OCI-LY1 (cell line): ENCODE results near the gene S100Z.
"Not testable (repeated sequence)": the region's sequence is repeated elsewhere in the genome, so short reads cannot be mapped to it uniquely, and the experiment has no call there.

Experiments used
- H2AFZ ChIP-seq: fragments of 200-600 bp; sonication (generic), shearing (Covaris generic); 2 replicates; pipeline ENCODE4 v1.6.0; 2014; ENCODE audit warnings: antibody characterized with exemption, mild to moderate bottlenecking, low read length
- H3F3A ChIP-seq: fragments of 200-600 bp; sonication (generic), shearing (Covaris generic); 2 replicates; pipeline ENCODE4 v1.6.0; 2014; ENCODE audit warnings: mild to moderate bottlenecking, antibody characterized with exemption, low read length, moderate library complexity; ENCODE audit not compliant: insufficient read depth
- H3K27ac ChIP-seq: fragments of 200-600 bp; sonication (generic); 2 replicates; pipeline ENCODE4 v1.5.1; 2014; ENCODE audit warnings: low read length, mixed run types, mild to moderate bottlenecking, low read depth; ENCODE audit not compliant: poor library complexity, severe bottlenecking
- H3K27me3 ChIP-seq: fragments of 200-600 bp; sonication (generic); 2 replicates; pipeline ENCODE4 v1.6.0; 2014; ENCODE audit warnings: antibody characterized with exemption, mild to moderate bottlenecking, low read length, moderate library complexity; ENCODE audit not compliant: insufficient read depth
- H3K36me3 ChIP-seq: fragments of 200-600 bp; sonication (generic); 2 replicates; pipeline ENCODE4 v1.6.1; 2014; ENCODE audit warnings: mild to moderate bottlenecking, antibody characterized with exemption, low read length, moderate library complexity, mixed read lengths; ENCODE audit not compliant: insufficient read depth
- H3K4me1 ChIP-seq: fragments of 200-600 bp; sonication (generic); 2 replicates; pipeline ENCODE4 v1.5.1; 2014; ENCODE audit warnings: mild to moderate bottlenecking, low read length, moderate library complexity; ENCODE audit not compliant: insufficient read depth, severe bottlenecking
- H3K4me2 ChIP-seq: fragments of 200-600 bp; sonication (generic), shearing (Covaris generic); 2 replicates; pipeline ENCODE4 v1.6.1; 2014; ENCODE audit warnings: low read length
- H3K4me3 ChIP-seq: fragments of 200-600 bp; sonication (generic); 2 replicates; pipeline ENCODE4 v1.5.1; 2014; ENCODE audit warnings: low read length, low read depth, mild to moderate bottlenecking, mixed read lengths; ENCODE audit not compliant: poor library complexity, severe bottlenecking
- H3K79me2 ChIP-seq: fragments of 200-600 bp; shearing (Covaris generic); 2 replicates; pipeline ENCODE4 v1.6.1; 2016; ENCODE audit warnings: mixed run types, low read length, mixed read lengths; ENCODE audit not compliant: insufficient read depth
- H3K9ac ChIP-seq: fragments of 200-600 bp; sonication (generic), shearing (Covaris generic); 2 replicates; pipeline ENCODE4 v1.6.1; 2014; ENCODE audit warnings: mild to moderate bottlenecking, low read length, mixed read lengths
- H3K9me2 ChIP-seq: fragments of 200-600 bp; sonication (generic), shearing (Covaris generic); 2 replicates; pipeline ENCODE4 v1.6.1; 2014; ENCODE audit warnings: low read depth, mild to moderate bottlenecking, low read length, mixed read lengths
- H3K9me3 ChIP-seq: fragments of 200-600 bp; shearing (Covaris generic); 2 replicates; pipeline ENCODE4 v1.6.1; 2014; ENCODE audit warnings: low read length, mixed read lengths
- H4K20me1 ChIP-seq: fragments of 200-600 bp; sonication (generic), shearing (Covaris generic); 2 replicates; pipeline ENCODE4 v1.6.0; 2016; ENCODE audit warnings: mild to moderate bottlenecking, low read length; ENCODE audit not compliant: insufficient read depth
- CTCF ChIP-seq: fragments of 200-600 bp; sonication (generic), shearing (Covaris generic); IDR thresholded peaks from 2 replicates; pipeline ENCODE4 v1.5.1; 2017; ENCODE audit warnings: mild to moderate bottlenecking, antibody characterized with exemption, low read length, moderate library complexity, mixed read lengths
- EZH2 ChIP-seq: fragments of 200-600 bp; sonication (generic), shearing (Covaris generic); IDR thresholded peaks from 2 replicates; pipeline ENCODE4 v1.8.0; 2017; ENCODE audit warnings: borderline replicate concordance, mixed run types, mild to moderate bottlenecking, antibody characterized with exemption, low read length, moderate library complexity, mixed read lengths

The S100Z gene

GRCh38 chr5:76820526-76820890 lies 29.3 kb upstream of the S100Z start:
- Histone ChIP-seq H3K4me3 (no peak overlapping the region), H2AFZ (no peak overlapping the region), H3K27me3 (no peaks in the 10 kb centered on the region; the same call in 1 of the 2 replicates), H3K9me2 (no peaks in the 10 kb centered on the region), H3K79me2 (no peaks in the 10 kb centered on the region), H3K27ac (no peak overlapping the region), H3K4me1 (no peaks in the 10 kb centered on the region), H3K9me3 (no peaks in the 10 kb centered on the region), H3K9ac (no peak overlapping the region), H3F3A (no peaks in the 10 kb centered on the region), H4K20me1 (no peaks in the 10 kb centered on the region), H3K4me2 (no peak overlapping the region), H3K36me3 (no peaks in the 10 kb centered on the region)
- TF ChIP-seq EZH2 (no peak), CTCF (no peak)

- Histone ChIP-seq H3K9me3 (no peaks in the 10 kb centered on the region), H3K9me2 (no peaks in the 10 kb centered on the region), H3K27ac (no peak overlapping the region), H3K79me2 (no peaks in the 10 kb centered on the region), H3F3A (no peaks in the 10 kb centered on the region), H3K4me1 (no peaks in the 10 kb centered on the region), H2AFZ (no peak overlapping the region), H3K4me2 (no peak overlapping the region), H4K20me1 (no peaks in the 10 kb centered on the region), H3K4me3 (no peak overlapping the region), H3K36me3 (no peaks in the 10 kb centered on the region), H3K9ac (no peak overlapping the region), H3K27me3 (no peaks in the 10 kb centered on the region; the same call in 1 of the 2 replicates)
- no peak for TF ChIP-seq EZH2
Measured at GRCh38 chr5:76821136-76821535, 28.7 kb upstream of the S100Z start.

- not testable (repeated sequence) for H3K27me3 ChIP-seq, H3K4me1 ChIP-seq, H3K4me2 ChIP-seq, H3K9me2 ChIP-seq, H3K4me3 ChIP-seq, H3F3A ChIP-seq, H4K20me1 ChIP-seq, H3K27ac ChIP-seq, H3K36me3 ChIP-seq, H3K9ac ChIP-seq, H3K79me2 ChIP-seq, H2AFZ ChIP-seq, H3K9me3 ChIP-seq
Measured at GRCh38 chr5:76822105-76822731, 27.6 kb upstream of the S100Z start.

GRCh38 chr5:76826416-76826815 lies 23.4 kb upstream of the S100Z start:
- not testable (repeated sequence) for H4K20me1 ChIP-seq, H3K79me2 ChIP-seq

GRCh38 chr5:76831110-76831452 lies 18.7 kb upstream of the S100Z start:
- Histone ChIP-seq H3K4me1 (no peaks in the 10 kb centered on the region), H3K4me3 (no peak overlapping the region), H2AFZ (no peak overlapping the region), H3K27ac (no peak overlapping the region), H3K36me3 (no peaks in the 10 kb centered on the region), H3K9me3 (no peaks in the 10 kb centered on the region), H4K20me1 (no peaks in the 10 kb centered on the region), H3K9ac (no peak overlapping the region), H3K9me2 (no peaks in the 10 kb centered on the region), H3K4me2 (no peak overlapping the region), H3F3A (no peaks in the 10 kb centered on the region), H3K79me2 (no peaks in the 10 kb centered on the region), H3K27me3 (no peaks in the 10 kb centered on the region)
- TF ChIP-seq CTCF (no peak), EZH2 (no peak)

More at GRCh38 chr5:76826416-76826815, 23.4 kb upstream of the S100Z start:
- not testable (repeated sequence) for H3K4me3 ChIP-seq, H2AFZ ChIP-seq, H3K36me3 ChIP-seq, H3F3A ChIP-seq, H3K4me1 ChIP-seq, H3K4me2 ChIP-seq, H3K27me3 ChIP-seq, H3K9me3 ChIP-seq, H3K27ac ChIP-seq, H3K9me2 ChIP-seq, H3K9ac ChIP-seq
